Kidney (tissue), 14 donors: ENCODE data around the gene FREM1. TPM values are rescaled to one million over a fixed set of nuclear protein-coding genes. Genes with fewer than 3 reads are reported as not detected.

Experiments used
- DNase-seq, 5 donors: peaks; one replicate each; pipeline ENCODE4 v3.0.0-alpha.2; 2013 to 2020
- FAIRE-seq: peaks from 2 replicates; lab custom pipeline; 2012; peaks lifted over from hg19 to GRCh38; lab: Jason Lieb, UNC
- H3K27ac ChIP-seq, 2 donors: one replicate each; pipeline ENCODE4 v1.7.0; 2013; ENCODE audit warnings: low read depth in 2 of 2, low read length in 2 of 2, inconsistent platforms in 1 of 2
- H3K27me3 ChIP-seq: one replicate; pipeline ENCODE4 v1.7.1; 2013; ENCODE audit warnings: low read length, inconsistent platforms; ENCODE audit not compliant: control insufficient read depth, insufficient read depth
- H3K36me3 ChIP-seq, 3 donors: one replicate each; pipeline versions ENCODE4 v1.7.0 to v1.7.1; 2013; ENCODE audit warnings: low read length in 3 of 3, control low read depth in 1 of 3, inconsistent platforms in 1 of 3; ENCODE audit not compliant: insufficient read depth in 3 of 3, control insufficient read depth in 2 of 3
- H3K4me1 ChIP-seq, 3 donors: one replicate each; pipeline versions ENCODE4 v1.7.0 to v1.7.1; 2013; ENCODE audit warnings: low read length in 3 of 3, inconsistent platforms in 1 of 3, low read depth in 1 of 3; ENCODE audit not compliant: control insufficient read depth in 2 of 3, insufficient read depth in 2 of 3
- H3K4me3 ChIP-seq, 3 donors: one replicate each; pipeline versions ENCODE4 v1.7.0 to v1.8.1; 2013; ENCODE audit warnings: low read length in 3 of 3, control low read depth in 1 of 3, inconsistent platforms in 1 of 3
- H3K9ac ChIP-seq, 3 donors: one replicate each; pipeline versions ENCODE4 v1.7.0 to v1.7.1; 2013; ENCODE audit warnings: low read length in 3 of 3, control low read depth in 1 of 3, inconsistent platforms in 1 of 3
- H3K9me3 ChIP-seq, 3 donors: one replicate each; pipeline versions ENCODE4 v1.7.0 to v1.7.1; 2013; ENCODE audit warnings: low read length in 3 of 3, control low read depth in 1 of 3, inconsistent platforms in 1 of 3; ENCODE audit not compliant: control insufficient read depth in 2 of 3, insufficient read depth in 1 of 3
- CTCF ChIP-seq: IDR thresholded peaks from 3 replicates; pipeline ENCODE4 v1.5.1; 2012; ENCODE audit warnings: mild to moderate bottlenecking, moderate library complexity, borderline replicate concordance; ENCODE audit not compliant: insufficient read depth; ENCODE audit errors: extremely low read depth
- intact Hi-C: fragments of 100-400 bp; cut with DNase I; formaldehyde crosslinking; loops from one replicate; pipeline ENCODE4 v1.11.1; 2022
- polyA plus RNA-seq: library from polyadenylated mRNA; stranded (reverse); fragments of 350-450 nt; fragmentation: Illumina TruSeq; extraction: RNeasy Lipid Tissue Mini Kit (QIAGEN cat#74804); gene quantifications from one replicate; pipeline ENCODE4 v1.2.3, GENCODE V29; 2014; ENCODE audit warnings: low read depth, low replicate concordance; ENCODE audit not compliant: insufficient read depth
- total RNA-seq: library from RNA; stranded (reverse); fragmentation: NEBNext Ultra II Directional; extraction: Animal tissue kit (Norgen Biotek cat#: 25700); gene quantifications from one replicate; pipeline ENCODE4 v1.2.1, GENCODE V29; 2021
- donor health status: control.
- donor health status: control.
- donor health status: control.
- donor health status: control.
- donor health status: control.
- donor health status: DM: yes; HTN: yes; CAD: no.
- donor health status: Normal renal cell carcinoma (clear cell type).

Gene FREM1
- total and polyA plus RNA-seq, 2 donors from 2014 or later = 8.3 to 17.0 TPM

GRCh38 chr9:14750821-14751220 is 159.4 kb downstream of the FREM1 start:
- DNase-seq = no peak
- no peak overlapping the region for H3K27ac ChIP-seq
- no peaks in the 10 kb centered on the region for H3K9me3 ChIP-seq
- no peak overlapping the region for H3K4me3 ChIP-seq
- TF ChIP-seq CTCF = no peak
- FAIRE-seq = no peak
- peaks cover 6 to 39% (median 13%) of the 10 kb centered on the region in 3 donors for H3K36me3 ChIP-seq
- no peaks in the 10 kb centered on the region for H3K27me3 ChIP-seq
- no peak overlapping the region for H3K9ac ChIP-seq
- H3K4me1 ChIP-seq = no peaks in the 10 kb centered on the region
- intact Hi-C loops = no loop called here

- intact Hi-C loops = no loop called here
- H3K4me3 ChIP-seq = no peak overlapping the region
- H3K27me3 ChIP-seq = no peaks in the 10 kb centered on the region
- no peak overlapping the region for H3K9ac ChIP-seq
- FAIRE-seq (no peak), DNase-seq (no peak)
- peaks cover 8 to 34% (median 11%) of the 10 kb centered on the region in 3 donors for H3K36me3 ChIP-seq
- TF ChIP-seq CTCF = no peak
- no peaks in the 10 kb centered on the region for H3K4me1 ChIP-seq
- H3K9me3 ChIP-seq = no peaks in the 10 kb centered on the region
- no peak overlapping the region for H3K27ac ChIP-seq
Observed at GRCh38 chr9:14749741-14750211, 160.5 kb downstream of the FREM1 start.

- TF ChIP-seq CTCF = no peak
- H3K27me3 ChIP-seq = no peaks in the 10 kb centered on the region
- no peak overlapping the region for H3K27ac ChIP-seq
- intact Hi-C loops = no loop called here
- H3K36me3 ChIP-seq = peaks cover 12 to 31% (median 13%) of the 10 kb centered on the region in 3 donors
- no peak overlapping the region for H3K9ac ChIP-seq
- no peaks in the 10 kb centered on the region for H3K9me3 ChIP-seq
- H3K4me3 ChIP-seq = no peak overlapping the region
- FAIRE-seq (no peak), DNase-seq (no peak)
- H3K4me1 ChIP-seq = no peaks in the 10 kb centered on the region
Observed at GRCh38 chr9:14748373-14748772, 161.9 kb downstream of the FREM1 start.

- no peak for FAIRE-seq
- intact Hi-C loops = no loop called here
- Histone ChIP-seq H3K9ac (no peak overlapping the region), H3K4me1 (no peaks in the 10 kb centered on the region), H3K4me3 (no peak overlapping the region), H3K9me3 (no peaks in the 10 kb centered on the region), H3K36me3 (peaks cover 12 to 31% (median 13%) of the 10 kb centered on the region in 3 donors), H3K27me3 (no peaks in the 10 kb centered on the region), H3K27ac (no peak overlapping the region)
- TF ChIP-seq CTCF = no peak
- no peak for DNase-seq
Observed at GRCh38 chr9:14747111-14747510, 163.1 kb downstream of the FREM1 start.
